Measurements from ENCODE around the gene ARL4C.

The ARL4C gene

GRCh38 chr2:234451242-234451641 is 45.6 kb downstream of the ARL4C start:
- TF ChIP-seq CTCF (IDR thresholded peaks at IDR 0.05; ENCODE audit: low read depth, low read length): no peak
- H3K4me3 ChIP-seq (ENCODE audit: low read depth, low read length): no peak overlapping the region

- TF ChIP-seq CTCF (IDR thresholded peaks at IDR 0.05; ENCODE audit: low read depth, low read length): no peak
- H3K4me3 ChIP-seq (ENCODE audit: low read depth, low read length): no peak overlapping the region
Measured at GRCh38 chr2:234450431-234451124, 46.3 kb downstream of the ARL4C start.

GRCh38 chr2:234448506-234449184 is 48.2 kb downstream of the ARL4C start:
- TF ChIP-seq CTCF (IDR thresholded peaks at IDR 0.05; ENCODE audit: low read depth, low read length): no peak
- no peak overlapping the region for H3K4me3 ChIP-seq (ENCODE audit: low read depth, low read length)

GRCh38 chr2:234447963-234448362 is 48.9 kb downstream of the ARL4C start:
- TF ChIP-seq CTCF (IDR thresholded peaks at IDR 0.05; ENCODE audit: low read depth, low read length): no peak
- H3K4me3 ChIP-seq (ENCODE audit: low read depth, low read length): no peak overlapping the region

GRCh38 chr2:234447189-234447588 is 49.7 kb downstream of the ARL4C start:
- no peak for TF ChIP-seq CTCF (IDR thresholded peaks at IDR 0.05; ENCODE audit: low read depth, low read length)
- no peak overlapping the region for H3K4me3 ChIP-seq (ENCODE audit: low read depth, low read length)

- no peak for TF ChIP-seq CTCF (IDR thresholded peaks at IDR 0.05; ENCODE audit: low read depth, low read length)
- no peak overlapping the region for H3K4me3 ChIP-seq (ENCODE audit: low read depth, low read length)
Measured at GRCh38 chr2:234446404-234447076, 50.3 kb downstream of the ARL4C start.

- TF ChIP-seq CTCF (IDR thresholded peaks at IDR 0.05; ENCODE audit: low read depth, low read length): no peak
- H3K4me3 ChIP-seq (ENCODE audit: low read depth, low read length): 0 out of 2 replicates have a peak overlapping the region, but pooled peaks have one; percentile 1
Measured at GRCh38 chr2:234444893-234445292, 52.0 kb downstream of the ARL4C start.

Data from WI38 (cell line).